SK-N-SH treated with all-trans-retinoic acid at 6 μM for 48 hours (cell line): ENCODE data around the gene EOMES.

ENCODE experiments used
- TCF4 ChIP-seq: fragments of 250-450 bp; sonication (Bioruptor Pico); IDR thresholded peaks from 2 replicates; pipeline ENCODE4 v1.8.0; 2021; ENCODE audit warnings: mild to moderate bottlenecking, moderate library complexity, borderline replicate concordance
- ZC3H10 ChIP-seq: fragments of 250-450 bp; sonication (Bioruptor Pico); IDR thresholded peaks from 2 replicates; pipeline ENCODE4 v1.5.1; 2021; ENCODE audit warnings: mild to moderate bottlenecking, moderate library complexity

- TF ChIP-seq TCF4 (CRISPR knock-in tag) (no peak), ZC3H10 (CRISPR knock-in tag) (no peak)
Measured at GRCh38 chr3:27678234-27678633, 43.9 kb downstream of the EOMES start.
